ENCODE data around the gene BSPRY.

BSPRY gene

GRCh38 chr9:113389451-113389850 lies 40.1 kb downstream of the BSPRY start:
- Histone ChIP-seq H3K9me3 (ENCODE audit: control insufficient read depth in 5 of 5, low read length in 5 of 5) (no peaks in the 10 kb centered on the region), H3K27me3 (ENCODE audit: control insufficient read depth in 5 of 5, insufficient read depth in 4 of 5, low read length in 5 of 5) (no peaks in the 10 kb centered on the region), H3K36me3 (ENCODE audit: control insufficient read depth in 5 of 5, insufficient read depth in 5 of 5, low read length in 5 of 5) (peaks cover 4 to 71% (median 62%) of the 10 kb centered on the region in 5 donors), H3K4me3 (ENCODE audit: low read depth in 1 of 5, low read length in 5 of 5) (no peak overlapping the region), H3K9ac (ENCODE audit: low read length in 5 of 5) (no peak overlapping the region), H3K4me1 (ENCODE audit: control insufficient read depth in 5 of 5, insufficient read depth in 5 of 5, low read length in 5 of 5) (peaks cover 4 to 30% (median 25%) of the 10 kb centered on the region in 5 donors), H3K27ac (ENCODE audit: low read depth, low read length) (no peak overlapping the region)

DNA sequence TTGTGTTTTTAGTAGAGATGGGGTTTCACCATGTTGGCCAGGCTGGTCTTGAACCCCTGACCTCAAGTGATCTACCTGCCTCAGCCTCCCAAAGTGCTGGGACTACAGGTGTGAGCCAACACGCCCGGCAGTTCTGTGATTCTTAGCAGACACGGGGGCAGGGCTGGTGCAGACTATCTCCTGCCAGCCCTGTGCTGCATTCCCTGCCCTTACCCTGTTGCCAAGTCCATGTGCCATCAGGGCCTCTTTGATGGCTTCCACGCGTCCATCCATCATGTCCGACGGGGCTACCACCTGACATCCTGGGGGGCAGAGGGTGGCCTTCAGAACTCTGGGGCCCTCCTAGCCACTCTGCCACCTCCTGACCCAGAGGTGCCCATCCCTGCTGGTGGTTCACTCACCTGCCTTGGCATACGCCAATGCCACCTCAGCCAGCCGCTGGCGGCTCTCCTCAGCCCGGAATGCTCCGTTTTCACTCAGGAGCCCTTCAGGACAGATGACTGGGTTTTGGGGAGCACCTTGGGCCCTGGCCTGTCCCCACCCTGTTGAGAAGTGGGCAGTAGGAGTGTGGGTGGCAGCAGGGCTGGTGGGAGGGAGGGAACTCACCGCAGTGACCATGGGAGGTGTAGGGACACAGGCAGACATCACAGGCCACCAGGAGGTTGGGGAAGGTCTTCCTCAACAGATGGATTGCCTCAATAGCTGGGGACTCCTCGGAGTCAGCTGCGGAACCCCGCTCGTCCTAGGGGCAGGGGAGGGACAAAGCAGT lies 41.0 kb downstream of the BSPRY start:
- peaks cover 4 to 35% (median 26%) of the 10 kb centered on the region in 5 donors for H3K4me1 ChIP-seq (ENCODE audit: control insufficient read depth in 5 of 5, insufficient read depth in 5 of 5, low read length in 5 of 5)
- H3K4me3 ChIP-seq (ENCODE audit: low read depth in 1 of 5, low read length in 5 of 5): no peak overlapping the region
- peaks cover 4 to 71% (median 66%) of the 10 kb centered on the region in 5 donors for H3K36me3 ChIP-seq (ENCODE audit: control insufficient read depth in 5 of 5, insufficient read depth in 5 of 5, low read length in 5 of 5)
- H3K9ac ChIP-seq (ENCODE audit: low read length in 5 of 5): peak overlapping the region in 2 of 5 donors; percentile 7 to 13
- H3K27ac ChIP-seq (ENCODE audit: low read depth, low read length): no peak overlapping the region
- H3K9me3 ChIP-seq (ENCODE audit: control insufficient read depth in 5 of 5, low read length in 5 of 5): no peaks in the 10 kb centered on the region
- H3K27me3 ChIP-seq (ENCODE audit: control insufficient read depth in 5 of 5, insufficient read depth in 4 of 5, low read length in 5 of 5): no peaks in the 10 kb centered on the region

DNA sequence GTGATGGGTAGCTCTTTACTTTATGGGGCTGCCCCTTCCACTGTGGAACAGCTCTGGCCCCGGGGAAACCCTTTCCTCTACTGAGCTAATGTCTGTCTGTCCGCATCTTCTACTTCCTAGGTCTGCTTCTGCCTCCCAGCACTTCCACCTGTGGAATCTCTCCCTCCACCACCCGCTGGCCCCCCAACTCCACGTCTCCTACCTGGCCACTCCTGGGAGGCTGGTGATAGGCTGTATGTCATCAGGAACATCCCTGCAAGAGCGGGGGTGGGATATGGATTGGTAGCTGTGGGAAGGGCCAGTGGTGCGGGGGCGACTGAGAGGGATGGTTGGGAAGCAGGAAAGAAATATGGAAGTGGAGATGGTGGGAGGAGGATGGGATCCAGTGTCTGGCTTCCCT lies 42.6 kb downstream of the BSPRY start:
- Histone ChIP-seq H3K9ac (ENCODE audit: low read length in 5 of 5) (peak overlapping the region in 1 of 5 donors; percentile 6), H3K27me3 (ENCODE audit: control insufficient read depth in 5 of 5, insufficient read depth in 4 of 5, low read length in 5 of 5) (no peaks in the 10 kb centered on the region), H3K27ac (ENCODE audit: low read depth, low read length) (no peak overlapping the region), H3K36me3 (ENCODE audit: control insufficient read depth in 5 of 5, insufficient read depth in 5 of 5, low read length in 5 of 5) (peaks cover 4 to 66% (median 62%) of the 10 kb centered on the region in 5 donors), H3K4me3 (ENCODE audit: low read depth in 1 of 5, low read length in 5 of 5) (no peak overlapping the region), H3K4me1 (ENCODE audit: control insufficient read depth in 5 of 5, insufficient read depth in 5 of 5, low read length in 5 of 5) (peaks cover 4 to 35% (median 27%) of the 10 kb centered on the region in 5 donors), H3K9me3 (ENCODE audit: control insufficient read depth in 5 of 5, low read length in 5 of 5) (no peaks in the 10 kb centered on the region)

GRCh38 chr9:113393281-113393680 lies 43.9 kb downstream of the BSPRY start:
- H3K4me1 ChIP-seq (ENCODE audit: control insufficient read depth in 5 of 5, insufficient read depth in 5 of 5, low read length in 5 of 5): peaks cover 0 to 32% (median 14%) of the 10 kb centered on the region in 5 donors
- no peaks in the 10 kb centered on the region for H3K27me3 ChIP-seq (ENCODE audit: control insufficient read depth in 5 of 5, insufficient read depth in 4 of 5, low read length in 5 of 5)
- no peak overlapping the region for H3K4me3 ChIP-seq (ENCODE audit: low read depth in 1 of 5, low read length in 5 of 5)
- H3K9me3 ChIP-seq (ENCODE audit: control insufficient read depth in 5 of 5, low read length in 5 of 5): no peaks in the 10 kb centered on the region
- H3K27ac ChIP-seq (ENCODE audit: low read depth, low read length): no peak overlapping the region
- no peak overlapping the region for H3K9ac ChIP-seq (ENCODE audit: low read length in 5 of 5)
- peaks cover 4 to 53% (median 50%) of the 10 kb centered on the region in 5 donors for H3K36me3 ChIP-seq (ENCODE audit: control insufficient read depth in 5 of 5, insufficient read depth in 5 of 5, low read length in 5 of 5)

GRCh38 chr9:113395000-113395861 lies 45.9 kb downstream of the BSPRY start:
- H3K36me3 ChIP-seq (ENCODE audit: control insufficient read depth in 5 of 5, insufficient read depth in 5 of 5, low read length in 5 of 5): peaks cover 4 to 34% (median 33%) of the 10 kb centered on the region in 5 donors
- no peak overlapping the region for H3K27ac ChIP-seq (ENCODE audit: low read depth, low read length)

DNA sequence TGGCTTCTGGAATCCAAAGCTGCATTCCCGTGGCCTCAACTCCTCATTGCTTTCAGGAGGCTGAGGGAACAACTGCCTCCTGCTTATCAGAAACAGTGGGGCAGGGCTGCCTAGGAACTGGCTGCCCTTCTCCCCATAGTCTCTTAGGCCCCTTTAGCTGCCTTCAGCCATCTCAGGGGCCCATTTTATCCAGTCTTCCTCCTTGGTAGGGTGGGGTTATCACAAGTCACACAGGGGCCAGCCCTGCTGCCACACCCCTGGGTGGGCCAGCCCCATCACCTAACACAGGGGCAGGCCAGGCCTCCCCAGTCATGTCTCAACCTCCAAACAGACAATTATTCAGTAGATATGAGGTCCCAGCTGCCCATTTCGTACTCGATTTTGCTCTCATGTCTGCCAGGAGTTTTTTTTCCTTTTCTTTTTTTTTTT lies 47.9 kb downstream of the BSPRY start:
- Histone ChIP-seq H3K27me3 (ENCODE audit: control insufficient read depth in 5 of 5, insufficient read depth in 4 of 5, low read length in 5 of 5) (no peaks in the 10 kb centered on the region), H3K9ac (ENCODE audit: low read length in 5 of 5) (no peak overlapping the region), H3K4me1 (ENCODE audit: control insufficient read depth in 5 of 5, insufficient read depth in 5 of 5, low read length in 5 of 5) (peaks cover 5 to 49% (median 35%) of the 10 kb centered on the region in 5 donors), H3K36me3 (ENCODE audit: control insufficient read depth in 5 of 5, insufficient read depth in 5 of 5, low read length in 5 of 5) (peaks cover 4 to 14% (median 13%) of the 10 kb centered on the region in 5 donors), H3K4me3 (ENCODE audit: low read depth in 1 of 5, low read length in 5 of 5) (no peak overlapping the region), H3K27ac (ENCODE audit: low read depth, low read length) (no peak overlapping the region), H3K9me3 (ENCODE audit: control insufficient read depth in 5 of 5, low read length in 5 of 5) (no peaks in the 10 kb centered on the region)

More at GRCh38 chr9:113395000-113395861, 45.9 kb downstream of the BSPRY start:
- Histone ChIP-seq H3K4me3 (ENCODE audit: low read depth in 1 of 5, low read length in 5 of 5) (no peak overlapping the region), H3K27me3 (ENCODE audit: control insufficient read depth in 5 of 5, insufficient read depth in 4 of 5, low read length in 5 of 5) (no peaks in the 10 kb centered on the region), H3K9ac (ENCODE audit: low read length in 5 of 5) (peak overlapping the region in 1 of 5 donors; percentile 19), H3K4me1 (ENCODE audit: control insufficient read depth in 5 of 5, insufficient read depth in 5 of 5, low read length in 5 of 5) (peaks cover 4 to 37% (median 22%) of the 10 kb centered on the region in 5 donors), H3K9me3 (ENCODE audit: control insufficient read depth in 5 of 5, low read length in 5 of 5) (no peaks in the 10 kb centered on the region)

- Histone ChIP-seq H3K36me3 (ENCODE audit: control insufficient read depth in 5 of 5, insufficient read depth in 5 of 5, low read length in 5 of 5) (peaks cover 0 to 6% (median 0%) of the 10 kb centered on the region in 5 donors), H3K9ac (ENCODE audit: low read length in 5 of 5) (peak overlapping the region in 1 of 5 donors; percentile 21), H3K4me3 (ENCODE audit: low read depth in 1 of 5, low read length in 5 of 5) (no peak overlapping the region), H3K27me3 (ENCODE audit: control insufficient read depth in 5 of 5, insufficient read depth in 4 of 5, low read length in 5 of 5) (no peaks in the 10 kb centered on the region), H3K27ac (ENCODE audit: low read depth, low read length) (no peak overlapping the region), H3K4me1 (ENCODE audit: control insufficient read depth in 5 of 5, insufficient read depth in 5 of 5, low read length in 5 of 5) (peaks cover 5 to 57% (median 42%) of the 10 kb centered on the region in 5 donors), H3K9me3 (ENCODE audit: control insufficient read depth in 5 of 5, low read length in 5 of 5) (no peaks in the 10 kb centered on the region)
Measured at GRCh38 chr9:113398796-113399195, 49.5 kb downstream of the BSPRY start.

DNA sequence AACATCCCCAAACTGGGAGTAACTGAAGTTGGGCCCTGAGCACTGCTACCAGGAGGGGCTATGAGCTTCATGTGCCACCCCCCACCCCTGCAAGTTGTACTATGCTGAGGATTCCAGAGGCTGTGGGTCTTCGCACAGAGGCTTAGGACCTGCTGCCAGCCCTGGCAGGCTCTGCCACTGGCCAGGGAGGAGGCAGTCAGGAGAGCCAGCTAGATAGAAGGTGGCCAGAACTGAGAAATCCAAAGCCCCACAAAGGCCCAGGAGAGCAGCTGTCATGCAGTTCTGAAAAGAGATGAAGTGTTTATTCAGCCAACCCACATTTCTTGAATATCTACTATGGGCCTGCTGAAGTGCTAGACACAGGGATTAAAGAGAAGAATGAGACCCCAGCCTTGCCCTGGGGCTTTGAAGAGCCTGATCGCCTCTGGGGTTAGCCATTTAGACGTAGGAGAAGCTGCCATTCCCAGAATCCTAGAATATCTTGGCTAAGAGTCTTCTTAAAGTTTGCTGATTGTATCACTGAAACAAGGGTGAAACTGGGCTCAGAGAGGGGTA lies 50.4 kb downstream of the BSPRY start:
- H3K4me3 ChIP-seq (ENCODE audit: low read depth in 1 of 5, low read length in 5 of 5): peak overlapping the region; percentile 26 to 91 (median 79)
- peak overlapping the region; percentile 60 for H3K27ac ChIP-seq (ENCODE audit: low read depth, low read length)
- peaks cover 5 to 61% (median 50%) of the 10 kb centered on the region in 5 donors for H3K4me1 ChIP-seq (ENCODE audit: control insufficient read depth in 5 of 5, insufficient read depth in 5 of 5, low read length in 5 of 5)

DNA sequence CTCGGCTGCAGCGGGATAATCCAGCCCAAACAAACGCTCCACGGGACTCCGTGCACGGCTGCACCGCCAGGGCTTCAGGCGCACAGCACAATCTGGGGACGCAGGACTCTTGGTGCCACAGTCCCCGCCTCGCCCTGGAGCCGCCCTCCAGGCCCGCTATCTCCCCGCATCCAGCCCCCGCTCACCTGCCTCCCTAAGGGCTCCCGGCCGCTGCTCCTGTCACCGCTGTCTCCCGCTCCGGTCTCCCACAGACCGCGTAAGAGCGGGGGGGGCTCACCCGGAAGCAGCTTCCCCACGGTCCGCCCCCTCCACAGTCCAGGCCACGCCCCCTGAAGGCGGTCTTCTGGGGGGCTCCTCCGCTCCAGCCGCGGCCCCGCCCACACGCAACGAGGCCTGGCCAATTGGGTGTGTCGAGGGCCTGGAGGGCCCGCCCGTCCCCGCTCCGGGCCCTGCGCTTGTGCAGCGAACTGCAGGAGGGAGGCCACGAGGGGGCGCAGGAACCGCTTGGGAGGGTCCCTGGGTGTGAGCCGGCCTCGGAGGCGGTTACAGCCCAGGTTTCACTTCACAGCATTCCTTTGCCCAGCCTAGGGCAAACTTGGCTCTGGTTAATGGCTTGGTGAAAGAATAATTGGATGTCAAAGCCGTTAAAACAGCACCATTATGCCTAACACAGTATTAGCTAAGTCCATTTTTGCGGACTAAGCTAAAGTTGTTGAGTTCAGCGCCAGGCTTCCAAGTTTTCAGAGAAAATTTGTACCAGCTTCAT lies 51.9 kb downstream of the BSPRY start, which contains the start of gene ALAD:
TSS of gene ALAD (minus strand) at position 258 of the 766 bp plus-strand sequence. CDS start 7,725 bp downstream, outside the sequence.
- peak within 1 kb of the TSS; percentile 39 to 82 (median 74) for H3K9ac ChIP-seq (ENCODE audit: low read length in 5 of 5)
- no peaks in the 10 kb centered on the region for H3K27me3 ChIP-seq (ENCODE audit: control insufficient read depth in 5 of 5, insufficient read depth in 4 of 5, low read length in 5 of 5)
- peak within 1 kb of the TSS; percentile 65 to 91 (median 80) for H3K4me3 ChIP-seq (ENCODE audit: low read depth in 1 of 5, low read length in 5 of 5)
- peak within 1 kb of the TSS; percentile 68 for H3K27ac ChIP-seq (ENCODE audit: low read depth, low read length)
- peaks cover 5 to 57% (median 52%) of the 10 kb centered on the region in 5 donors for H3K4me1 ChIP-seq (ENCODE audit: control insufficient read depth in 5 of 5, insufficient read depth in 5 of 5, low read length in 5 of 5)
- H3K36me3 ChIP-seq (ENCODE audit: control insufficient read depth in 5 of 5, insufficient read depth in 5 of 5, low read length in 5 of 5): no peaks in the 10 kb centered on the region
- no peaks in the 10 kb centered on the region for H3K9me3 ChIP-seq (ENCODE audit: control insufficient read depth in 5 of 5, low read length in 5 of 5)

More for the DNA sequence above, 50.4 kb downstream of the BSPRY start:
- Histone ChIP-seq H3K36me3 (ENCODE audit: control insufficient read depth in 5 of 5, insufficient read depth in 5 of 5, low read length in 5 of 5) (peaks cover 0 to 6% (median 0%) of the 10 kb centered on the region in 5 donors), H3K27me3 (ENCODE audit: control insufficient read depth in 5 of 5, insufficient read depth in 4 of 5, low read length in 5 of 5) (no peaks in the 10 kb centered on the region), H3K9ac (ENCODE audit: low read length in 5 of 5) (peak overlapping the region in 4 of 5 donors; percentile 30 to 80 (median 50)), H3K9me3 (ENCODE audit: control insufficient read depth in 5 of 5, low read length in 5 of 5) (no peaks in the 10 kb centered on the region)

Measured in subcutaneous abdominal adipose tissue (tissue), 5 donors.